CD4-positive, alpha-beta T cell treated with Interleukin-1 beta for 1 hour (primary cell): ENCODE results near the gene SOX5.
"Not testable (repeated sequence)": the region's sequence is repeated elsewhere in the genome, so short reads cannot be mapped to it uniquely, and the experiment has no call there.

Experiments
- DNase-seq, 2 donors: peaks; one replicate each; pipeline ENCODE4 v3.0.0-alpha.2; 2020 to 2022

SOX5 gene

DNA sequence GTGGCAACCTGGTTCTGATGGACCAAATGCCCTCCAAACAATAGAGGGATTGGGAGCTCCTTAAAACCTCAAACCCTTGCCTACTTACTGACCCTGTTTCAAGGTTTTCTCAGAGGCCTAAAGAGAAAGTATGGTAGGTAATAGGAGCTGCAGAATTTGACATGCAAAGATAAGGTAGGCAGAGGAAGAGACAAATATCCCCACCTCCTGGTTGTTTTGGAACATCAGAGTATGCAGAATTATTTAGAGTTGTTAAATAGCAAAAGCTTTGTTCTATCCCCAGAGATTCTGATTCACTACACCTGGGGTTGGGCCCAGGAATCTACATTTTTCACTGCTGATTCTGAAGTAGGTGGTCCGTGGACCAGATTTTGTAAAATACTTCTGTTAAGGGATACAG lies 421.2 kb downstream of the SOX5 start:
- no peak for DNase-seq

DNA sequence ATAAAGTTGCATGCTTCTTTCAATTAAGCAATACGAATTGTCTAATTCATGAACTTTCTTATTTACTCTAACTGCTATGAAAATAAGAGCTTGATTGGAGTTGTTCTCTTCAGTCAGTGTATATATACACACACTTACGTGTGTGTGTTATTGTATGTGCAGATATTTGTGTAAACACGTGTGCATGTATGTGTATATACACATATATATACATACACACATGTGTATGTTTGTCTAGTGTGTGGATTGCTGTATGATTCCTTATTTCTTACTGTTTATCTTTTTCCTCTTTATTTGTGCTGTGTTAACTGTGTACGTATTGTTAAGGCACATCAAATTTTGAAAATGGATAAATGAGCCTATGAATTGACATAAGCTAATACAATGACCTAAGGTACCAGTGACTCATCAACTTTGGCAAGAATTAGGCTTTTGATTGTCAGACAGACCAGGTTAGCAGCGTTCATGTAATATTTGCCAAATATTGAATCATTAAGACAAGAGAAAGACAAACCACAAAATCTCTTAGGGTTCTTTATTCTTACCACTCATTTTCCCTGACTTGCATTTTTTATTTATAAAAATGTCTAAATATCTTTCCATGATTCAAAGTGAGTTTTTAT lies 423.9 kb downstream of the SOX5 start:
- DNase-seq, result no peak

DNA sequence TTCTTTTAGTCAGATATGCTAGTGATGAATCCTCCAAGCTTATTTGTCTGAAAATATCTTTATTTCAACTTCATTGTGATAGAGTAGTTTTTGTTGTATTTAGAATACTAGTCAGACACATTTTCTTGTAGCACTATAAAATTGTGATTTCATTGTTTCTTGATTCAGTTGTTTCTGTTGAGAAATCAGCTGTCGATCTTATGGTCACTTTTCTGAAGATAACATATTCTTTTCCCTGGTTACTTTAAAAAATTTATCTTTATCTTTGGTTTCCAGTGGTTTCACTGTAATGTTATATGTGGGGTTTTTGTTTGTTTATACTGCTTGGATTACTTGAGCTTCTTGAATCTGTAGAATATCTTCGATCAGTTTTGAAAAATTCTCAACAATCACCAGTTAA lies 426.1 kb downstream of the SOX5 start:
- DNase-seq, result no peak

DNA sequence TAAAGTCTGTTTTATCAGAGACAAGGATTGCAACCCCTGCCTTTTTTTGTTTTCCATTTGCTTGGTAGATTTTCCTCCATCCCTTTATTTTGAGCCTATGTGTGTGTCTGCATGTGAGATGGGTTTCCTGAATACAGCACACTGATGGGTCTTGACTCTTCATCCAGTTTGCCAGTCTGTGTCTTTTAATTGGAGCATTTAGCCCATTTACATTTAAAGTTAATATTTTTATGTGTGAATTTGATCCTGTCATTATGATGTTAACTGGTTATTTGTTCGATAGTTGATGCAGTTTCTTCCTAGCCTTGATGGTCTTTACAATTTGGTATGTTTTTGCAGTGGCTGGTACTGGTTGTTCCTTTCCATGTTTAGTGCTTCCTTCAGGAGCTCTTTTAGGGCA lies 430.0 kb downstream of the SOX5 start:
- not testable (repeated sequence) for DNase-seq

DNA sequence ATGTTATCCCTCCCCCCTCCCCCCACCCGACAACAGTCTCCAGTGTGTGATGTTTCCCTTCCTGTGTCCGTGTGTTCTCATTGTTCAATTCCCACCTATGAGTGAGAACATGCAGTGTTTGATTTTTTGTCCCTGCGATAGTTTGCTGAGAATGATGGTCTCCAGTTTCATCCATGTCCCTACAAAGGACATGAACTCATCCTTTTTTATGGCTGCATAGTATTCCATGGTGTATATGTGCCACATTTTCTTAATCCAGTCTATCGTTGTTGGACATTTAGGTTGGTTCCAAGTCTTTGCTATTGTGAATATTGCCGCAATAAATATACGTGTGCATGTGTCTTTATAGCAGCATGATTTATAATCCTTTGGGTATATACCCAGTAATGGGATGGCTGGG lies 433.7 kb downstream of the SOX5 start:
- not testable (repeated sequence) for DNase-seq

DNA sequence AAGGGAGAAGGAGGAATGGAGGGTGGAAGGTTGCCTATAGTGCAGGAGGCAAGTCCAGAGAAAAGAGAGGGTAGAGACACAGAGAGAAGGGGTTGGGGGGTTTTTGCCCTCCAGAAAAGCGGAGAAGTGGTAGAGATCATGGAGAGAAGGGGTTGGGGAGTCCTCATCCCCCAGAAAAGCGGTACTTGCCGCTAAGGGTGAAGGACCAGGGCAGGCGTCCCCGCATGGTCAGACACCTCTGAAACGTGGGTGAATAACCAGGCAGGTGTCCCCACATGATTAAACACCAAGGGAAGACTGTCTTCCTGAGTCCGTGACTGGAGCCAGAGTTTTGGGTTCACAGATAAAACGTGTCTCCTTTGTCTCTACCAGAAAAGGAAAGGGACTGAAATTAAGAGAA lies 439.0 kb downstream of the SOX5 start:
- no peak for DNase-seq

DNA sequence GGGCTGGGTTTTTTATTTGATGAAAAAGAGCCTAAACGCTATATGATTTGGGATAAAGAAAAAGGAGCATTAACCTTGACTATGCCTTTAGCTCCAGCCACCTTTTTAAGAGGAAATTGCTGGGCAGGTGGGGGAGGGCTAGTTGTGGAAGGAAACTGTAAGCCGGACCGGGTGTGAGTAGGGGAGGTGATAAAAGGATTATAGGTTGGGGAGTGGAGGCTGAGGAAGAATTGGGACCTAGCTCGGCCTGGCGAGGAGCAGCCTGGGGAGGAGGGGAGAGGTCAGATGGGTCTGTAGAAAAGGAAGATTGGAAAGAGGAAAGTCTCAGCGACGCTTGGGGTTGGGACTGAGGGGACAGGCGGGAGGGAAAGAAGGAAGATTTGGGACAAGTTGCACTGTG lies 439.6 kb downstream of the SOX5 start:
- DNase-seq, result not testable (repeated sequence)

DNA sequence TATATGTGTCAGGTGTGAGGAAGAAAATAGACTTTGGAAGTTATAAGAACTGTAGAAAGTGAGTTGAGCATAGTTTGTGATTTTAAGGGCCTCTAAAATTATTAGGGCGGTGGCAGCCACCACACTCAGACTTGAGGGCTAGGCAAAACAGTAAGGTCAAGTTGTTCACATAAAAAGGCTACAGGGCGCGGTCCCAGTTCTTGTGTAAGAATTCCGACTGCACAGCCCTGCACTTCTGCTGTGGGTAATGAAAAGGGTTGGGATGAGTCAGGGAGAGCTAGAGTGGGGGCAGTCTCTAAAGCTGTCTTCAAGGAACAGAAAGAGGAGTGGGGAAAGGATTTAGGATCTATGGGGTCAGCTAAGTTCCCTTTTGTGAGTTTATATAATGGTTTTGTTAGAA lies 441.7 kb downstream of the SOX5 start:
- not testable (repeated sequence) for DNase-seq

DNA sequence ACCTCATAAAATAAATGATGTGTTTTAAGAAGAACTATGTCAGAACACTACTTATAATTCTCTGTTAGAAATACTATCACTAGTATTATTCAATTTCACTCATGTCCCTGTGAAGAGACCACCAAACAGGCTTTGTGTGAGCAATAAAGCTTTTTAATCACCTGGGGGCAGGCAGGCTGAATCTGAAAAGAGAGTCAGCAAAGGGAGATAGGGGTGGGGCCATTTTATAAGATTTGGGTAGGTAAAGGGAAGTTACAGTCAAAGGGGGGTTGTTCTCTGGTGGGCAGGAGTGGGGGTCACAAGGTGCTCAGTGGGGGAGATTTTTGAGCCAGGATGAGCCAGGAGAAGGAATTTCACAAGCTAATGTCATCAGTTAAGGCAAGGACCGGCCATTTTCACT lies 443.7 kb downstream of the SOX5 start:
- not testable (repeated sequence) for DNase-seq

DNA sequence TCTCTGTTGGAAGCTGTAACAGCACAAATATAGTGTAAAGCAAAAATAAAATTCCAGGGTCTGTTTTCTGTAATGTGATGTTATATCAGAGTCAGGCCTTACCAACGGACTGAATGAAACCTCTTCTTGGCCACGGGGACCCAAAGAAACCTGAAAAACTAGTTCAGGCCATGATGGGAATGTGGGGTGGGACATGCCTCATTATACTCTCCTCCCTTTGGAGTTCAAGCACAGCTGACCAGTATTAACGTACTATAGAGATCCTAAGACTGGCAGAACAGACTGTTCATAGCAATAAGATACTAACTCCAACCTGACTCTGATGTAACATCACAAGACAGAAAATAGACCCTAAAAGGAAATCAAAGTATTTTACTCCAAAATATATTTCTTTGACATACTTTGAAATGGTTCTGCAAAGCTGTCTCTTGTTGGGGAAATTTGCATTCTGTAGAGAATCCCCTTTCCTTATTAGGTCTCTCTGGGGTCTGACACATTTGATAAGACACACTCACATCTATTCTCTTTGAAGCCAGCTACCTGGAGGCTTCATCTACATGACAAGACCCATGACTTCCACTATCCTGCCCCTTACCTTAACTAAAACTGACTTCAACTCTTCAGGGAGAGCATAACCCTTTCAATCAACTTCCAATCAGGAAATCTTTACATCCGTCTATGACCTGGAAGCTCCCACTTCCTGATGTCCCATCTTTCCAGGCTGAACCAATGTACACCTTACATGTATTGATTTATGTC lies 444.6 kb downstream of the SOX5 start:
- DNase-seq, result no peak

DNA sequence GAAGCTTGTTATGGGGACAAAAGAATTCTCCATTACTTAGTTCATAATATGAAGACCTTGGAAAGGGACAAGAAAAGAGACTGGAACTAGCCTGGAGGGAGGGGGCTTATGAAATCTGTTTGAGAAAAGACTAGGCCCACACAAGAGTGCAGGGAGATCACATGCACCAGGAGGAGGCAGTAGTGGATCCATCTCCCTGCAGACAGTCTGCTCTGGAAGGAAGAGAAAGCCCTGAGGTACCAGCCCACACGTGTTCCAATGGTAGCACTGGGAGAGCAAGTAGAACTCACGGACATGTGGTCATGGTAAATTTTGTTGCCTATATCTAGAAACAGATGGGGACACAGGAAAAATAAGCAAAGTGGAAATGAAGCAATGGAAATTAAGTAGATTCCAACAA lies 445.4 kb downstream of the SOX5 start:
- no peak for DNase-seq

DNA sequence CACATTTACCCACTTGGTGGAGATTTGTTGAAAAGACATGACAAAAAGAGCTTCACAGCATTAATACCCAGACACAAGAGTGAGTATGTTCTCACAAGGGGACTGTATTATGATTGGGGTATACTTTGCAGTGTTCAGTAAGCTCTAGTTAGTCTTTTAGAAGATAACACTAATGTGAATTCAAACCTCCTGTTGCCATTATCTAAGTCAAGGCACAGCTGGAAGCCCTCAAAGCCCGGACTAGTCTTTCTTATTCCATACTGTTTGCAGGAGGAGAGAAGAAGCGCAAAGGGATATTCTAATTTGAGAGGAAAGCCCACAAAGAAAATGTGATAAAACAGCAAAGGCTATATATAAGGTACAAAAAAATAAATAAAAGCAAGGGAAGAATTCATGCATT lies 445.9 kb downstream of the SOX5 start:
- no peak for DNase-seq

DNA sequence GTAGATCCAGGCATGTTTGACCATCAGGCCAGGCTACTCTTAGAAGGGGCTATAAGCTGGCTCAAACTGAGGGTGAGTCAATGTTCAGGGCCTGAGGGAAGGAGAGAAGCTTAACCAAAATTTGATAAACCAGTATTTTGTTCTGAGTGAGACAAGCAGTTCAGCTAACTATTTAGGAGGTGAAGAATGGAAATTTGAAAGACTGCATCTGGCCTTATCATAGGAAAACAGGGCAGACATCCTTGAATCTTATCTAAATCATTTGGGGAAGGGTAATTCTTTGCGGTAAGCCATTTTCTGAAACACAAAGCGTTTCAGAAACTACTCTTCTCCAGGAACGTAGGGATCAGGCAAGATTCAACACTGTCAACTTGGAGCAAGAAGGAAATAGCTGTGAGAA lies 447.2 kb downstream of the SOX5 start:
- DNase-seq, result no peak

DNA sequence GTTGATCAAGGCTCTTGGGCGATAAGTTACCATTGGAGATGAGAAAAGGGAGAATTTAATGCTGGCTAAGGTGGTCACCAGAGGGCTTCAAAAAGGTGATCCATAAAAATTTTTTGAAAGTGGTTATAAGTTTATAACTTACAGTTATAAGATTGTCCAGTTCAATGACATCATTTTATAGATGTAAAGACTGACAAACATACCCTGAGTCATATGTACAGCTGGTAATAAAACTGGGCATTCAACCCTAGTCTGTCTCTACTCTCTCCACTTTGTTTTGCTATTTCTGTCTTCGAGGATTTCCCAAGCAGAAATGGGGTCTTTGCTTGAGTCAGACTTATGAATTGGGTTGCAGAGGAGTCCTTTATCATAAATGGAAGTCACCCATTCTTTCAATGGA lies 454.0 kb downstream of the SOX5 start:
- no peak for DNase-seq

DNA sequence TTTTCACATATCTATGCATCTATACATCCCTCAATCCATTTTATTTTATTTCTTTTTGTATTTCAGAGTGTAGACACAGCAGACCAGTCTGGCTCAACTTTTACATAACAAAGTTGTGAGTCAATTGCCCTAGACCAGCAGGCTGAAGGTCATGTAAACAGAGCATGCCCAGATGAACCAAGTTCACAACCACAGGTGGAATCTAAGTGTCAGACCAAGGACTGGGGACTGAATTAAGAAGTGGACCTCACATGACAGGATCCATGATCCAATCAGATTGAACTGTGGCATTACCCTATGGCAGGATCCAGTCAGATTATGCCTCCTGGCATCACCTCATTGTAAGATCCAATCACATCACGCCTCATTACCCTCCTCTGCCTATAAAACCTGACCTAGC lies 455.8 kb downstream of the SOX5 start:
- no peak for DNase-seq

DNA sequence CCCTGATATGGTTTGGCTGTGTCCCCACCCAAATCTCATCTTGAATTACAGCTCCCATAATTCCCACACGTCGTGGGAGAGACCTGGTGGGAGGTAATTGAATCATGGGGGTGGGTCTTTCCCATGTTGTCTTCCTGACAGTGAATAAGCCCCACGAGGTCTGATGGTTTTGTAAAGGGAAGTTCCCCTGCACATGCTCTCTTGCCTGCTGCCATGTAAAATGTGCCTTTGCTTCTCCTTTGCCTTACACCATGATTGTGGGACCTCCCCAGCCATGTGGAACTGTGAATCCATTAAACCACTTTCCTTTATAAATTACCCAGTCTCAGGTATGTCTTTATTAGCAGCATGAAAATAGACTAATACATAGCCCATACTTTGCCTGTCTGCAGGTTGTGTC lies 458.4 kb downstream of the SOX5 start:
- DNase-seq, result not testable (repeated sequence)

DNA sequence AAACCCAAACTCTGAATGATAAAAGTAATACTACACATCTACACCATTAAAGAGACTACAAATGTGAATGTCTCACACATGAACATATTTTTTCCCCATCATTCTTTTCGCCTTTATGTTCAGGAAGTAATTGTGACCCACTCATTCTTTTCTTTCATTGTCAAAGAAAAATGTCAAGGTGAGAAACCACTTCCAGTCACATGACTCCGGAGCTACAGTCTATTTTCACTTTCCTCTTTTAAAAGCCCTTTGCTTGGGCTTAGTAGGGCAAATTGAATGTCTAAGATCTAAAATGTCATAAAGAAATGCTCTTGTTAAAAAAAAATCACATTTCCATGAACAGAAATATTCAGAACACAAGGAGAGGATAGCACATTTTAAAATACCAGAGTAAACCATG lies 461.3 kb downstream of the SOX5 start:
- DNase-seq, result no peak

DNA sequence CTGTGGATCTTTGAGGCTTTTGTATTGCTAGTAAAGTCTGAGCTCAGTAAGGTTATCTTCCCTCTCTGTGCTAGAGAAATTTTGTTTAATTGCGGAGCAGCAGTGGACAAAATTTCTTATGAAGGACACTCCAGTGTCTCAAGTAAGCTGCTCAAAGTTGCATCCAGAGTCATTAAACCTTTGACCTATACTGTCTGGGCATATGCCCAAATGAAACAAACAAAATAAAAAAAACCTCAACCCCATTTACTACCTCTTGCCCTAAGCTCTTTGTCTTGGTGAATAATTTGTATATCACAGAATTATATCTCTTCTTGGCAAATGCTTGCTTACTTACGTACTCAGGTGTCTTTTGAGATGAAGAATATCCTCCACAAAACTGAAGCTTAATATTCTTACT lies 465.2 kb downstream of the SOX5 start:
- no peak for DNase-seq

DNA sequence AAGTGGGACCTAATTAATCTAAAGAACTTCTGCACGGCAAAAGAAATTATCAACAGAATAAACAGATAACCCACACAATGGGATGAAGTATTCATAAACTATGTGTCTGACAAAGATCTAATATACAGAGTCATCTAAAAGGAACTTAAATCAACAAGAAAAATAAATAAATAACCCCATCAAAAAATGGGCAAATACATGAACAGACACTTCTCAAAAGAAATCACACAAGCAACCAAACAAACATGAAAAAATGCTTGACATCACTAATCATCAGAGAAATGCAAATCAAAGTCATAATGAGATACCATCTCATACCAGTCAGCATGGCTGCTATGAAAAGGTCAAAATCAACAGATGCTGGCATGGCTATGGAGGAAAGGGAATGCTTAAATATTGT lies 466.9 kb downstream of the SOX5 start:
- no peak for DNase-seq
